ENCODE results near the gene CPA1.

CPA1 gene

DNA sequence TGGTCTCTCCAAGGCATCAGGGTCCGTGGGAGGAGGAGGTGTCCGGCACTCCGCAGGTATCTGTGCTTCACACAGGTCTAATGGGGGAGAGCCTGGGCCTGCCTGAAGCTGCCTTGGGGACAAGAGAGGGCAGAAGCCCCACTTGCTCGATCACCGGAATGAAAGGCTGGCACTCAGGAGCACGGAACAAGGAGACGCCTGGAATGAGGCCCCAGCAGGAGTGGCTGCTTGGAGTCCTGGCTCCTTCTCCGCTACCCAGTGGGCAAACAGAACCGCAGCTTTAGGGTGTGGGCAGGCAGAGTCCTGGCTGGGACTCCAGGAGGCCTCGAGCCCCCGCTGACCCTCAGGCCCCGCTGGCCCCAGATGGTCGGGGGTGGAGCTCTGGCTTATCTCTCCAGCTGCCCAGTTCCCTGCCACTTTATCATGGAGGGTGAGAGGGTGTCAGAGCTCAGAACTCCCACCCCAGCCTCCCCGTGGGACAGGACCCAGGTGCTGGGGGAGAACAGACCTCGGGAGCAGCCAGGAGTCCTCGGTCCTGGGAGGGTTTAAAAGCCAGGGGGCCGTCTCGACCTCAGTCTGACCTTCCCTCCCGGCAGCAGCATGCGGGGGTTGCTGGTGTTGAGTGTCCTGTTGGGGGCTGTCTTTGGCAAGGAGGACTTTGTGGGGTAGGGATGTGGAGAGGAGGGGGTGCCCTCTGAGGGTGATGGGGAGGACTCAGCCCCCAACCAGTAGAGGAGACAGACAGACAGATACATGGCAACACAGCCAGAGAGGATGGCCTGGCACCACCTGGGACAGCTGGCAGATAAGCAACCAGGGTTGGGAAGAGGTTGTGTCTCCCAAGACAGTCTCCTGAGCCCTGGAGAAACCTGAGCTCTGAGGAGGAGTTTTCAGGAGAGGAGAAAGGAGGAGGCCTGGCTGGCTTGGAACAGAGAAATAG lies at the start of gene CPA1:
Gene CPA1, plus strand, starts transcription at position 574 of the 940 bp plus-strand sequence. Its CDS starts 27 bp downstream, at position 601.
- DNase-seq, result no peak

GRCh38 chr7:130332259-130333053 lies 47.8 kb upstream of the CPA1 start:
- DNase-seq, result no peak

GRCh38 chr7:130333832-130334231 lies 46.5 kb upstream of the CPA1 start:
- DNase-seq, result no peak

- no peak for DNase-seq
Observed at GRCh38 chr7:130334274-130334673, 46.0 kb upstream of the CPA1 start.

GRCh38 chr7:130337410-130337971 lies 42.8 kb upstream of the CPA1 start:
- no peak for DNase-seq

GRCh38 chr7:130338233-130338632 lies 42.1 kb upstream of the CPA1 start:
- no peak for DNase-seq

DNA sequence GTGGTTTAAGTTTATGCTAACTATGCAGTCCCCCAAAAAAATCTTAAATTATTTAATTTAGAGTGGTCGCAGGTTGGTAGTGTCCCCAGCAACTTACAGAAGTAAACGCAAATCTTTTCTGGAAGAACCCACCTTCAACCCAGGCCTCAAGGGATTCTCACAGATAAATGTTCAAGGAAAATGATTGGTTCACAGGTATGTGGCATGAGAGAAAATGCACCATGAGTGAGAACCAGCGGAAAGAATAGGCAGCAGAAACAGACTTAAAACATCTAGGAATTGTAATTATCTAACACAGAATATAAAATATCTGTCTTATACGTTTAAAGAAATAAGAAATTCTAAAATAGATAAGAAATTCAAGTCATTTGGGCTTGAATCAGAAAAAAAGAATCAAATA lies 38.4 kb upstream of the CPA1 start:
- no peak for DNase-seq

DNA sequence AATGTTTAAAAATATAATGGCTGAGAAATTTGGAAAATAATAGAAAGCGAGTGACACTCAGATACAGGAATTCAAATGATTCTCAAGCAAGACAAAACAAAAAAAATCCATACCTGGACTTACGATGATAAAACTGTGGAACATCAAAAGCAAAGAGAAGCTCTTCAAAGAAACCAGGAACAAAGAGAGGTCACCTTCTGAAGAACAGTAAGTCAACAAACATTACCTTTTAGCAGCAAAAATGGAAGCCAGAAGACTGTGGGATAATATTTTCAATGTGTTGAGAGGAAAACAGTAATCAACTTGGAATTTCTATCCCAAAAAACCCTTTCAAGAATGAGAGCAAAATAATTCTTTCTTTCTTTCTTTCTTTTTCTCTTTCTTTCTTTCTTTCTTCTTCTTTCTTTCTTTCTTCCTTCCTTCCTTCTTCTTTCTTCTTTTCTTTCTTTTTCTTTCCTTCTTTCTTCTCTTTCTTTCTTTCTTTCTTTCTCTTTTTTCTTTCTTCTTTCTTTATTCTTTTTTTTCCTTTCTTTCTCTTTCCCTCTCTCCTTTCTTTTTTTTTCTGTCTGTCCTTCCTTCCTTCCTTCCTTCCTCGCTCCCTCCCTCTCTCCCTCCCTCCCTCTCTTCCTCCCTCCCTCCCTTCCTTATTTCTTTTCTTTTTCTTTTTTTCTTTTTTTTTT lies 37.5 kb upstream of the CPA1 start:
- no peak for DNase-seq

GRCh38 chr7:130344271-130344866 lies 35.9 kb upstream of the CPA1 start, which contains the start of gene CPA5:
CPA5 (plus strand) TSS chr7:130344816; CDS start chr7:130346486, 1,670 bp downstream.
- DNase-seq, result no peak

- DNase-seq, result no peak
Observed at GRCh38 chr7:130345136-130345535, 35.2 kb upstream of the CPA1 start.

GRCh38 chr7:130345725-130346124 lies 34.6 kb upstream of the CPA1 start:
- no peak for DNase-seq

DNA sequence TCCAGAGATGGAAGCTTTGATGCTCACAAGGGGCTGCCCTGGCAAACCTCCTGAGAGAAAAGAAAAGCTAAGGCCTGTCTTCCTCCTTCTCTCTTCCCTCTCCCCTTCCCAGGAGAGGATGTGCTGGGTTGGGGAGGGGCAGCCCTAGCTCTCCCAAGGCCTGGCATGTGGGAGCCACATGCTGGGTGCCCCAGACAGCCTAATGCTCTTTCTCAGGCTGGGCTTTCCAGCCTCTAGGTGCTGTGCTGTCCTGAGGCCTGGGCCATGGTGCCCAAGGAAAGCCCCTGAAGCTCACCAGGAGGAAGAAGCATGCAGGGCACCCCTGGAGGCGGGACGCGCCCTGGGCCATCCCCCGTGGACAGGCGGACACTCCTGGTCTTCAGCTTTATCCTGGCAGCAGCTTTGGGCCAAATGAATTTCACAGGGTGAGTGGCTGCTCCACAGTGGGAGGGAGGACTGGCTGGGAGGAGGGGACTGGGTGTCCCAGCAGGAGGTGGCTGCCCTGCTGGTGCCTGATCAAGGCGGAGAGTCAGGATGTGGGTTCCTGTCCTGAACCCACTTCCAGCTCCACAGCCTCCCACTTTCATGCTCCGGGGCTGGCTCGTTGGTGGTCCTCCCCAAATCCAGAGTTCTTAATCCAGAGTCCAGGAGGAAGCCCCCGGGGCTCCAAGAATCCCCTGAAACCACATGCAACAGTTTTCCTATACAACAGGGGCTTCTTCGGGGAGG lies 34.0 kb upstream of the CPA1 start:
- no peak for DNase-seq

DNA sequence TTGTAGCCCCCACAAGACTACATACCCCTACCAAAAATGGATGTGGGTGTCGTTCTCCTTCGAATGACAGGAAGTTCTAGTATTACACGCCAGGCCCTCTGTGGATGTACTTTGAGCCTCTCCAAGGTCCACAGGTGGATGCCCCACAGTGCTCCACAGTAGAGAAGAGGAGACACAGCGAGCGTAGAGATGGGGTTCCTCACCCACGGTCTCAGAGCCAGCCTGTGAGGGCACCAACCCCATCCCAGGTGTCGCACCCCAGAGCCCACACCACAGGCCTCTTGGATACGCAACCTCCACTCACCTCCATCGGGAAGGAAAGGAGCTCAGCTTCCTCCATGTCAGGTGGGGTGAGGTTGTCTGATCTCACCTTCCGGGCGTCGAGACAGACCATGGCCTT lies 33.4 kb upstream of the CPA1 start:
- no peak for DNase-seq

- no peak for DNase-seq
Observed at GRCh38 chr7:130349911-130350782, 30.1 kb upstream of the CPA1 start.

DNA sequence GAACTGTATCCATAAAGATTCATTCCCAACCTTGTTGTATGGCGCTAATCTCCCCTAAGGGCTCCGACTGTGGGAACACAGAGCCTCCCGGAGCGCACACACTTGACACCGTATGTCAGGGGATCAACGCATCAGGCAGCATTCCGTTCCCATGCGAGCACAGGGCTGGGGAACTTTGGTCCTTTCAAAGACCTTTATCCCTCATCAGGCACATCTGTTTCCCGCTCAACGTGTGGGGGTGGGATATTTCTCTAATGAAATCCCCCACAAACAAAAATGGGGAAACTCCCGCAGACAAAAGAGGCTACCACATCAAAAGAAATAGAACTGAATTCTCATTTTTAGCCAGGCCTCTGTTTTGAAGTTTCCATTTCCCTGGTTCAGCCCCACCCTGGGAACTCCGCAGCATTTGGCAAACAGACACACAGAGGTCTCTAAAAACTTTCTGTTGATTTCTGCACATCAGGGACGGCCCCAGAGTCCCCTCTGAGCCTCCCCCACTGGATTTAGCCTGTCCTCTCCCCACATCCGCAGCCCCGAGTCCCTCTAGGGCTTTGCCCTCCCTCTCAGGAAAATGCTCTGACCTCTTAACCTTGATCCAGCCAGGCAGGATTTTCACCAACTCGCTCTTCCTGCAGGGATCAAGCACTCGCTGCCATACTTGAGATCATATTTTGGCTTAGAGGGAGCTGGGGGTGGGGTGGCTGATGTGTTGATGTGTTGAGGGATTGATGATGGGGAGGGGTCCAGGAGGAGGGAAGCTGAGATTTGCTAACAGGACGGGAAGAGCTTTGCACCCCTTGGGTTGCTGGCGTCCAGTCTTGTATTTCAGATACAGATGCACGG lies 29.1 kb upstream of the CPA1 start:
- no peak for DNase-seq

DNA sequence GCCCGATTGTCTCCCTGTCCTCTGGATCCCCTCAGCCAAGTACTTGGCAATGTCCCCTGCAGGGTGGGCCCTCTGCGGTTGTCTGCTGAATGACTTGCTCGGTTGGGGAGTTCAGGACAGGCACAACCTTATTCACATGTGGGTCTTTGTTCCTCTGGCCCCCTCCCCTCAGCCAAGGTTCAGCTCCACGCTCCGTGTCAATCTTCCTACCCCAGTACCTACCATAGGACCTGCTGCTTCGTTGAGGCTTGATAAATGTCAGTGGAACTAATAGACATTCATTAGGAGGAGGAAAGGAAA lies 28.6 kb upstream of the CPA1 start:
- no peak for DNase-seq

- DNase-seq, result no peak
Observed at GRCh38 chr7:130352194-130353074, 27.9 kb upstream of the CPA1 start.

GRCh38 chr7:130353196-130353595 lies 27.1 kb upstream of the CPA1 start:
- DNase-seq, result no peak
